Stimulated activated CD4-positive, alpha-beta T cell treated with anti-CD3 and anti-CD28 coated beads, Interleukin-1b, Interleukin-23, amount 100 ng/mL, for 4 hours (primary cell): ENCODE data around the gene TAF6L.
"Not testable (repeated sequence)": the region's sequence is repeated elsewhere in the genome, so short reads cannot be mapped to it uniquely, and the experiment has no call there.

Source experiments
- DNase-seq, 2 donors: peaks; one replicate each; pipeline ENCODE4 v3.0.0-alpha.2; 2020; ENCODE audit warnings: low read depth in 2 of 2

Gene TAF6L, protein sequence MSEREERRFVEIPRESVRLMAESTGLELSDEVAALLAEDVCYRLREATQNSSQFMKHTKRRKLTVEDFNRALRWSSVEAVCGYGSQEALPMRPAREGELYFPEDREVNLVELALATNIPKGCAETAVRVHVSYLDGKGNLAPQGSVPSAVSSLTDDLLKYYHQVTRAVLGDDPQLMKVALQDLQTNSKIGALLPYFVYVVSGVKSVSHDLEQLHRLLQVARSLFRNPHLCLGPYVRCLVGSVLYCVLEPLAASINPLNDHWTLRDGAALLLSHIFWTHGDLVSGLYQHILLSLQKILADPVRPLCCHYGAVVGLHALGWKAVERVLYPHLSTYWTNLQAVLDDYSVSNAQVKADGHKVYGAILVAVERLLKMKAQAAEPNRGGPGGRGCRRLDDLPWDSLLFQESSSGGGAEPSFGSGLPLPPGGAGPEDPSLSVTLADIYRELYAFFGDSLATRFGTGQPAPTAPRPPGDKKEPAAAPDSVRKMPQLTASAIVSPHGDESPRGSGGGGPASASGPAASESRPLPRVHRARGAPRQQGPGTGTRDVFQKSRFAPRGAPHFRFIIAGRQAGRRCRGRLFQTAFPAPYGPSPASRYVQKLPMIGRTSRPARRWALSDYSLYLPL

DNA sequence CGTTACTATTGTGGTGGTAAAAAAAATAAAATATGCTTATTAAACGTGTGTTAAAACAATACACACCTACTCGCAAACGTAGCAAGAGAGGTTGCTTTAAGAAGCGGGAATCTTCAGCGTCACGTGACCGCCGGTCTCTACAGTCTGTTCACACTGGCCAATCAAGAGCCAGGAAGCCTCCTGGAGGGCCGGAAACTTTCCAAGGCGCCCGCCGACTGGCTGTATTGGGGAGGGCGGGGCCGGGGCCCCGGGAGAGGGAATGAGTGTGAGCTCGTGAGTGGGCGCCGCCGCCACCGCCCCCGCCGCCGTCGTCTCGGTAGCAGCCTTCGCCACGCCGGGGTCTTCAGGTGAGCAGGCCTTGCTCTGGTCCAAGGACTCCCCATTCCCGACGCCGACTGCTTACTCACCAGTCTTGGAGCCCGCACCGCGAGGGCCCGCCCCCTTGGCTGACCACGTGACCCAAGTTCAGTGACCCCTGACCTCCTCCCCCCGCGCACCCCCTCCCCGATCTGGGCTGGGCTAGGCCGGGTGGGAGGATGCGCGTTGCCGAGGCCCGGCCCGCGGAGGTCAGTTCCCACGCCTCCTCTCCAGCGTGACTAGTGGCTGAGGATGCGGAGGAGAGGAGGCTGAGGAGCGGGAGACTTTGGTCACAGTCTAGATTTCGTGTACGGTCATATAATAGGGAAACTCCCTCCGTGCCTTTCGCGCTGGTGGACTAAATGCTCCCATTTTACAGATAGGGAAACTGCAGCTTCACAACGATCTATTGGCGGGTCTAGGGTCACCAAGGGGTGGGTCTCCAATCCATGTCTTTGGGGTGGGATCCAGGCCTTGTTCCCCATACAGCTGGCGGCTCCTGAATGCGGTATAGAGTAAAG, at the start of gene TAF6L:
Gene TAF6L, plus strand, starts transcription at position 253 of the 878 bp plus-strand sequence. CDS start 4,388 bp downstream, outside the sequence.
- peak; percentile 85 to 91 for DNase-seq

DNA sequence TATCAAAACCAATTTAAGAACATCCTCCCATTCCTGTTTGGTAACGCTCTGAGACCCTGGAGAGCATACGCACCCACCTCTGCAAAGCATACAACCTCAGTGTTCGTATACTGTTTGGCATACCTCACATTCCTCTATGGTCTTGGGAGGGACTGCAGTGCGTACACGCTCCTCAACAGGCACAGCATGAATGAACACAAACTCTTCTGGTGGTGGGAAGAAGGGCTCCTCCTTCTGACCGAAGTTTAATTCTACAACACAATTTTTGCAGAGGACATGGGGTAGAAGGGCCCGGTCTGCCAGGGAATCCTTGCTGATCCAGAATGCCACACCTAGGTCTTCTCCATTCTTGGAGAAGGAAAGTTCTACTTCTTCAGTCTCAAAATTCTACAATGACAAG, 49.2 kb upstream of the TAF6L start:
- DNase-seq = no peak

DNA sequence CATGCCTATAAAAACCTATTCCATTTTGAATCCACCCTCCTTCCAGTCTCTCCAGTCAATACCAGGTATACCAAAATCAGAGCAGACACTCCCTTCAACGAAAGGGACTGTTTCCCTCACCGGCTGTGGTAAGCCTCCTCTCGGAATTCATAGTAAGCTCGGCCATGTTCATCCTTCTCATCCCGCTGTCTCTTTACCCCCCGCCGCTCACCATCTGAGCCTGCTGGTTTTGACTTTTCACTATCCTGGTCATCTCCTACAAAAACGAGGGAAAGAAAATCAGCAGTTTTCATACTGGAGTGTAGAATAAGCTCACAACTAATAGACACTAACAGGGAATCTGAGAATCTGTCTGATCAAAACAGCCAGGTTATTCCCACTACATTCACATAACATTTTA, 47.0 kb upstream of the TAF6L start:
- no peak for DNase-seq

DNA sequence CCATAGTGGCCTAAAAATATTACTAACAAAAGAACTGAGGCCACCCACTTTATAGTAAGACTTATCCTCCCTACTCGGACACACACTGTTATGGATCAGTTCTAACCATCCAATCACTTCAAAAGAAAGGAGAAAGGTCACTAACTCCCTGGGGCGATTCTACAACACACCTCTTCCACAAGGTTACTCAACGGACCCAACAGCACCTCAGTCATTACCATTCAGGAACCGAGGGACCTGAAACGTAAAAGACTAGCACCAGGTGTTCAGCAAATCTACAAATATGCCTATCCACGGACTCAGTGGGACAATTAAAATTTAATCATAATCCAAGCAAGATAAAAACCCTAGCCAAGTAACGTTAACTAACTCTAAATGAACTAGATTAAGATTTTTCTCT, 45.5 kb upstream of the TAF6L start:
- DNase-seq = no peak

DNA sequence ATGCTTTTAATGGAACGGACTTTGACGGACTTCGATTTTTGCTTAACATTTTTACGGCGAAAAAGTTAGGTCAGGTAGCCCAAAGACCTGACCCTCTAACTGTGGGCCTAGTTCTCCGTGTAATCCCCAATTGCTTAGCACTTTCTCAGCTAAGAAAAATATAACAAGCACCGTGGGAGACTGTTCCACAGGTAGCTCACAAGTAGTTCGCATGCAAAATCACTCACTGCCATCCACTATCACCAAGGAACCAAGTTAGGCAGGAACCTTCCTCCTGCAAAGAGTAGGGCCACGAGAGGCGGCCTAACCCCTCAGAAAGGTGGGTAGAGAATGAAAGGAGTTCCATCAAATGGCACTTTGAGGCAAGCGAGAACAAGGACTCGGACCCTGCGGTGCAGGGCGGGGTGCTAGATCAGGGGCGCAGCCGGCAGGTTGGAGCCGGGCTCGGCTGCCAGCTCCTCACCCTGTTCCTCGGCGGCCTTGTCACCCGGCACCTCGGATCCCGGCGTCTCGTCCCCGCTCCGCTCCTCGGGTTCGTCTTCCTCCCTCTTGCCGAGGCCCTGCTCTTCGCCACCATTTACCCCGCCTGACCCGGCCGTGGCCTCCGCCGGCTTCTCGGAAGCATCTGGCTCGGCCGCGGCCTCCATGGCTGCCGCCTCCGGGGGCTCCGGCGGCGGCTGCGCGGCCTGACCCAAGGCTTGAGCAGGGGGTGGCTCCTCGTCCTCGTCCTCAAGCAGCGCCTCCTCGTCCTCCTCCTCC, 44.9 kb upstream of the TAF6L start:
- DNase-seq = peak in 1 of 2 donors; percentile 27

DNA sequence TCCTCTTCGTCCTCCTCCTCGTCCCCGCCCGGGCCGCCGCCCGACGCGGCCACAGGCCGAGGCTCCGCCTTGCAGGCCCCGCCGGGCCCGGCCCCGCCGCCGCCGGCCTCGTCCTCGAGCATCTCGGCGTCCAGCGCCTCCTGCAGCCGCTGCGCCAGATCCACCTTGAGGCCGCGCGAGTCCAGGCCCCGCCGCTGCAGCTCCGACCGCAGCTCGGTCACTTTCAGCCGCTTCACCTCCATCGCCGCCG, 44.4 kb upstream of the TAF6L start:
- no peak for DNase-seq

DNA sequence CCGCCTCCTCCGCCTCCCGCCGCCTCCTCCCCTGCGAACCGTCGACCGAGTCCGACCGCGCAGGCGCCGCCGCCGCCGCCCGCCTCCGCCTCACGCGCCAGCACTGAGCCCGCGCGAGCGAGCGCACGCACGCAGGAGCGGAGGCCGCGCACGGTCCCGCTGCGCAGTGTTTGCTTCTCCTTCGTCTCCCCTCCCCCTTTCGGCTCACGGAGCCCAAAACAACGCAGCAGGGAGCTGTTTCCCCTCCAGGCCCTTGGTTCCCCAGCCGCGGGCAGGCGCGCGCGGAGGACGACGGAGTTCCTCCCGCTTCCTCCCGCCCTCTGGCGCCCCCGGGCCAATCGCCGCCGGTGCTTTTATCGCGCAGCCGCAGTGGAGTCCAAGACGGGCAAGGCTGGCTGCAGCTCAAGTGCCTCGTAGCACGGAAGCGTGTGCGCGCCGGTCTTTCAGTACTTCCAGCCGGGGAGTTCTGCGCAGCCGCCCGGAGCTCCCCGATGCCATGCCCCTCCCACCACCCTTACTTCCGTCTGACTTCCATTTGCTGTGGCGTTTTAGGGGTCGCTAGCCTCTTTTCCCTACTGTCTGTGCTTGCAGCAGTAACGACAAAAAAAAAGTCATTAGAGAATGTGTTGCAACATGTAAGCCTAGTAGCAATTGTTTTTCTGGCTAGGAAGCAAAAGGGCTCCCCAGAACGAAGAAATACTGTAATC, 43.9 kb upstream of the TAF6L start, which contains the start of gene HNRNPUL2:
Gene HNRNPUL2, minus strand, starts transcription at position 293 of the 707 bp plus-strand sequence. CDS start 301 bp downstream, outside the sequence.
- peak; percentile 94 to 96 for DNase-seq

DNA sequence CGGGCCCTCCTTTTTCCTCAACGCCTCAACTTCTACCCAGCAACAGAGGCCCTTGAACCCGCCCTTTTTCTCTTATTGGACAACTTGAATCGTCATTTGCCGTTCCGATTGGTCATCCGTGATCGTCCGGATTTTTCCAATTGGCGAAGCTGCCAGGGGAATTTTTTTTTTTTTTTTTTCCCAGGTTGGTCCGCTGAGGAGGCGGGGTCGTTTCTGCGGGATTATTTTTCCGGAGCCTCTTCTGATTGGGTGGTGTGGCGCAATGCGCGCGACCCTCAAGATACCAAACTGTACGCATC, 43.4 kb upstream of the TAF6L start:
- peak in 1 of 2 donors; percentile 69 for DNase-seq

DNA sequence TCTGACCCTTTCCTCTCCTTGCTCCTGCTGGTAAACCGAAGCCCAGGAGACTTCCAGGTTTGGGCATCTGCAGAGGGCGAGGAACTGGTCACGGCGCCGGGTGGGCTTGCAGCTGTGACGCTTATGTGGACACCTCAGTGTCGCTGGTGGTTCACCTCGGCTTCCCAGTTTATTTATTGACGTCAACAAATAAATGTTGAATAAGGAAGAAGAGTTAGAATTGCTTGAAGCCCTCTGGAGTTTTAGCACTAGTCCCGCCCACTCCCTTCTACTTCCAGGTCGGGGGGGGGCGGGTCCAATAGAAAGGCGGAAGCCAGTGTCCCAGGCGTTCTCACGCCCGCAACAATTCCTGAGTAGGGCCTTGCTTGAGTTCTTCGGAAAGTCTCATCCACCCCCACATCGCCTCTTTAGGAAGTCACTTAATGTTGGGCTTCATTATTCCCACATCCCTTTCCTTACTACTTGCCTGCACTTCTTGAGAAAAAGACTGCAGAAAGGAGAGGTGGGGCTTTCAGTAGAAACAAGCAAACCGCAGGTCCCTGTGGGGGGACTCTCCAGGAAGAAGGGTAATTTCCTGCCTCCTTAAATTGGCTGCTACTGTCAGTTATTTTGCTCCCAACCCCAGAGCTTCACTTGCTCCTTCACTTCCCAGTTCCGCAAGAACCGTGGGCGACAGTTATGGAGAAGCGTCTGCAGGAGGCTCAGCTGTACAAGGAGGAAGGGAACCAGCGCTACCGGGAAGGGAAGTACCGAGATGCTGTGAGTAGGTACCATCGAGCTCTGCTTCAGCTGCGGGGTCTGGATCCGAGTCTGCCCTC, 42.8 kb upstream of the TAF6L start, which contains the start of gene TTC9C:
Gene TTC9C, plus strand, starts transcription at position 316 of the 818 bp plus-strand sequence. Its CDS starts 363 bp downstream, at position 679.
- peak; percentile 74 for DNase-seq

DNA sequence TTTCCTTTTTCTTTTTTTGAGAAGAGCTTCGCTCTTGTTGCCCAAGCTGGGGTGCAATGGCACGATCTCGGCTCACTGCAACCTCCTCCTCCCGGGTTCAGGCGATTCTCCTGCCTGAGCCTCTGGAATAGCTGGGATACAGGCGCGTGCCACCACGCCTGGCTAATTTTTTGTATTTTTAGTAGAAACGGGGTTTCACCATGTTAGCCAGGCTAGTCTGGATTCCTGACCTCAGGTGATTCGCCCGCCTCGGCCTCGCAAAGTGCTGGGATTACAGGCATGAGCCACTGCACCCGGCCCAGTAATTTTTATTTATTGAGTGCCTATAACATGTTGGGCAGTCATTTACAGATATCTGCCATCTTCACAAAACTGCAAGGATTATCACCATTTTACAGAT, 41.1 kb upstream of the TAF6L start:
- not testable (repeated sequence) for DNase-seq

DNA sequence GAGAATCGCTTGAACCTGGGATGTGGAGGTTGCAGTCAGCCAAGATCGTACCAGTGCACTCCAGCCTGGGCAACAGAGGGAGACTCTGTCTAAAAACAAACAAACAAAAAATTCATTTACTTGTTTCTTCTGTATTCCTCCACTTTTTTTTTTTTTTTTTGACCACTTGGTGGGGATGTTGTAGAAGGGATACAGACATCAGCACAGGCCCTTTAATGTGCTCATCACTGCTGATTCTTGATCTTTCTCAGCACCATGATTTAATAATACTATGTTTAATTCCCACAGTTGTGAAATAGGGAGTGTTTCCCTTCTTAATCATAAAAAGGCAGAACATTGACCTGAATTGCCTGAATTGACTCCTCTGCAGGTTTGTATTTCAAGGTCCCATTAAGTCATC, 38.4 kb upstream of the TAF6L start:
- DNase-seq = no peak

DNA sequence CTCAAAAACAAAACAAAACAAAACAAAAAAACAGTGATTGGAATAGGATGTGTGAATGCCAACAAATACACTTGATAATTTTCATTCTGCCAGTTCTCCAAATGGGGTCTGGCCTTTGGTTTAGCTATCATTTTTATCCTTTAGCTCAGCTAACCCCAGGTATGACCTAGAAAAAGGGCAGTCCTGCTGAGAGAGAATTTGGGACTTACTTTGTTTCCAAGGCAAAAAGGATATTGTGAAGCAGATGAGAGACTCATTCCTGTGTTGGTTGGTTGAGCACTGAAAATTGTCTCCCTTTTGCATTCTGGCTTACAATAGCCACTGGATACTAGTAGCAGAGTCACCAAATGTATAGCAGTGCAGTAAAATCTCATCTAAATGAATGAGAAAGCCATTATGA, 34.0 kb upstream of the TAF6L start:
- DNase-seq = no peak

DNA sequence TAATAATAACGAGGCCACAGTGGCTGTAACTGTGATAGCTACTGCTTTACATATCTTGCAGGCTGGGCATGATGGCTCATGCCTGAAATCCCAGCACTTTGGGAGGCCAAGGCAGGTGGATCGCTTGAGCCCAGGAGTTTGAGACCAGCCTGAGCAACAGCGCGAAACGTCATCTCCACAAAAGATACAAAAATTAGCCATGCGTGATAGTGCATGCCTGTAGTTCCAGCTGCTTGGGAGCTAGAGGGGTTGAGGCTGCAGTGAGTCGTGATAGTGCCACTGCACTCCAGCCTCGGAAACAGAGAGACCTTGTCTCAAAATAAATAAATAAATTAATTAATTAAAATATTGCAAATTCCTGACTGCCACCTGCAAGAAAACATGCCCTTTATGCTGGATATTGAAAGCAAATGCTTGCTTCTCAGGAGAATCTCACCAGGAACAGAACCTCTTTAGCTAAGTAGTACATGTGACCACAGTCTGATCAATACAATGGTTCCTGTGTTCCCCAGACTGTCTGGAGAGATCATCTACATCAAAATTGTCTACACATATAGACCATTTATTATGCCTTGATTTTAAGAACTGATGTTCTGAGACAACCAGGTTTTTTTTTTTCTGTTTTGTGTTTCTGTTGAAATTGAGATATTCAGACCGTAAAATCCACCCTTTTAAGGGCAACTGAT, 23.6 kb upstream of the TAF6L start:
- no peak for DNase-seq

DNA sequence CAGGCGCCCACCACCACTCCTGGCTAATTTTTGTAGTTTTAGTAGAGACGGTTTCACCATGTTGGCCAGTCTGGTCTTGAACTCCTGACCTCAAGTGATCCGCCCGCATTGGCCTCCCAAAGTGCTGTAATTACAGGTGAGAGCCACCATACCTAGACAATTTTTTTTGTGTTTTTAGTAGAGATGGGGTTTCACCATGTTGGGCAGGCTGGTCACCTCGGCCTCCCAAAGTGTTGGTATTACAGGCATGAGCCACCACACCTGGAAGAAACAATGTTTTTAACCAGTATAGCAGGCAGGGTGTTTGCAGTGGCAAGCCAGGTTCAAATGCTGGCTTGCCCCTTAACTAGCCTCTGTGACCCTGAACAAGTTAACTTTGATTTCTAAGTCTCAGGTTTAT, 21.3 kb upstream of the TAF6L start:
- DNase-seq = not testable (repeated sequence)

DNA sequence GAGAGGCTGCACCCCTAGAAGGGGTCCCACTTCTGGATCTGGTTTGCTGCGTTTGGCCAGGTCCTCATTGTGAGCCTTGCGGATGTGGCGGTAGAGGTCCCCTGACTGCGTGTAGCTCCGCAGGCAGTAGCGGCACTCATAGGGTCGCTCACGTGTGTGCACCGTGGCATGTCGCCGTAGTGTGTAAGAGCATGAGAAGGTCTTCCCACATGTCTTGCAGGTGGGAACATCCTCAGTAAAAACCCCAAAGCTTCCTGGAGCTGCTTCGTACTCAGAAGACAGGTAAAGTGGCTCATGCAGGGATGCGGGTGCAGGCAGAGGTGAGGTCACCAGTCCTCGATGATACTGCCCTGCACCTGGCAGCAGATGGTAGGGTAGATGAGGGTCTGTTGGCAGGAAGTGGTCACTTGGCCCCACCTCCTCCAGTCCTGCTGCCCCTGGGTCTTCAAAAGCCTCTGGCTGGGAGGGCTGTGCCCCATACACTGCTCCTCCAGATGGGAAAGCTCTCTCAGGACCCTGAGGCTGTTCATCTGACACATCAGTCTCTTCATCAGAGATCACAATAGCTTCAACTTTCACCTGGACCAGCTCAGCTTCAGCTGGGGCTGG, 18.9 kb upstream of the TAF6L start:
- DNase-seq = no peak

DNA sequence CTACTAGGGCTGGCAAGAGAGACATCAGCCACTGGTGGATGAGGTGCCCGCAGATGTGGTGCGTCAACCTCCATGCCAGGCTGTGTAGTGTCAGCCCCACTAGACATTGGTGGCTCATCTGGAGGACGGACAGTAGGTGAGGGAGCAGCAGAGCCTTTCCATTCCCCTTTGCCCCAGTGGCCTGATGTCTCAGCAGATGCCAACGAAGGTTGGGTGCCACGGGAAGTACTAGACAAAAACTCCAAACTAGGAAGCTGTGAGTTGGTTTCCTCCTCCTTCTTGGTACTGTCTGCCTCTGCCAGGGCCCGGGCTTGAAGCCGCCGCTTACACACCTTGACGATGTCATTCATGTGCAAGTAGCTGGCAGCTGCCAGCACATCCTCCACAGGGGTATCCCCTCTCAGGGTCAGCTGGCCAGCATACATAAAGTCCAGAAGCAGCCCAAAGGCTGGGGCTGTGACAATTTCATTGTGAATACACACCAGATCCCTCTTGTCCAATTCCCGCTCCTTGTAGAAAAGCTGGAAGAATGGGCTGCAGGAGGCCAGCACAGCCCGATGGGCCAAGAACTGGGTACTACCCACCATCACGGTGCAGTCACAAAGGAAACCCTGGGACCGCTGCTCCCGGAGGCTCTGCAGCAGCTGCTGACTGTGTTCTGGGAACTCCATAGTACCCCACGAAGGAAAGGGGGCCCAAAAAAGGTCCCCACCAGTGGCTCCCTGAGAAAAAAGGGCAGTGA, 18.0 kb upstream of the TAF6L start:
- no peak for DNase-seq

DNA sequence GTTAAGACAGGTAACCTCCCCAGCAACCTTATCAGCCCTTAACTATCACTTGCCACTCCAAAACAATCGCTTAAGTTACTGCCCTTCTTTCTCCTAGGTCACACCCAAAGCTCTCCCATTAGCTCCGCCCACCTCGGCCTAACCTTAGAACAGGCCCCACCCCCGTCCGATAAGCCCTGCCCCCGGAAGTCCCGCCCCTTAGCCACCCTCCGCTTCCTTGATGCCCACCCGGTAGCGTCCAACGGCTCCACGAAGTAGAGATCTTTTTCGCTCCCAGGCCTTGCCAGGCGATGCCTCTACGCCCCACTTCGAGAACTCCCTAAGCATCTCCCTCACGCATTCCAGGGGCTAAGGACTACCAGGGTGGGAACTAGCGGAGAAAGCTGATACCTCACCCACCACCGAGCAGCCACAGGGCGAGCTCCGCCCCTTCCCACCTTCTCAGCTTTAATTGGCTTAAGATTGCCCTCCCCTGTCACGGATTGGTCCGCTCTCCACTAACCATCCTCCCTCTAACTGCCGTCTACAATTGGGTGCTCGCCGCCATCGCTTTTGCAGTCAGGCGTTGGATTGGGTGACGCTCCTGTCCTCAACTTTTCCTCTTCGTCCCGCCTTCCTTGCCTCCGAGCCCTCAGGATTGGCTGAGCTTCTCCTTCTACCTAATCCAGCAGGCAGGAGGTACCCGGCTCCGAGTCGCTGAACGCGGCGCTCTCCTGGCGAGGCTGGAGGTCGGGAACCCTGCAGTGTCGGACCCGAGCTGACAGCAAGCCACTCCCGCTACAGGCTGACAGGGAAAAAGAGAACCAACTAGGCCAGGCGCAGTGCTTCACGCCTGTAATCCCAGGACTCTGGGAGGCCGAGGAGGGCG, 17.2 kb upstream of the TAF6L start, which contains the start of gene ZBTB3:
Gene ZBTB3, minus strand, starts transcription at position 425 of the 868 bp plus-strand sequence. CDS start 496 bp downstream, outside the sequence.
- DNase-seq = peak; percentile 94 to 96
